GM12864 (cell line): ENCODE results near the gene FAM98B.

Experiments
- DNase-seq: peaks from one replicate; pipeline ENCODE4 v3.0.0-alpha.2; 2011; ENCODE audit warnings: low read depth
- H3K4me3 ChIP-seq: 2 replicates; pipeline ENCODE4 v1.5.1; 2011; ENCODE audit warnings: mild to moderate bottlenecking, low read depth, low read length, control low read depth
- TF ChIP-seq, protein P1 (sequence below): IDR thresholded peaks from 2 replicates; pipeline ENCODE4 v1.5.1; 2011; ENCODE audit warnings: low read depth, mild to moderate bottlenecking, moderate library complexity, low read length, control low read depth, inconsistent platforms; ENCODE audit errors: missing control alignments

The FAM98B gene

GRCh38 chr15:38503496-38503895, 49.6 kb downstream of the FAM98B start:
- TF ChIP-seq, protein P1, sequence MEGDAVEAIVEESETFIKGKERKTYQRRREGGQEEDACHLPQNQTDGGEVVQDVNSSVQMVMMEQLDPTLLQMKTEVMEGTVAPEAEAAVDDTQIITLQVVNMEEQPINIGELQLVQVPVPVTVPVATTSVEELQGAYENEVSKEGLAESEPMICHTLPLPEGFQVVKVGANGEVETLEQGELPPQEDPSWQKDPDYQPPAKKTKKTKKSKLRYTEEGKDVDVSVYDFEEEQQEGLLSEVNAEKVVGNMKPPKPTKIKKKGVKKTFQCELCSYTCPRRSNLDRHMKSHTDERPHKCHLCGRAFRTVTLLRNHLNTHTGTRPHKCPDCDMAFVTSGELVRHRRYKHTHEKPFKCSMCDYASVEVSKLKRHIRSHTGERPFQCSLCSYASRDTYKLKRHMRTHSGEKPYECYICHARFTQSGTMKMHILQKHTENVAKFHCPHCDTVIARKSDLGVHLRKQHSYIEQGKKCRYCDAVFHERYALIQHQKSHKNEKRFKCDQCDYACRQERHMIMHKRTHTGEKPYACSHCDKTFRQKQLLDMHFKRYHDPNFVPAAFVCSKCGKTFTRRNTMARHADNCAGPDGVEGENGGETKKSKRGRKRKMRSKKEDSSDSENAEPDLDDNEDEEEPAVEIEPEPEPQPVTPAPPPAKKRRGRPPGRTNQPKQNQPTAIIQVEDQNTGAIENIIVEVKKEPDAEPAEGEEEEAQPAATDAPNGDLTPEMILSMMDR = no peak
- no peak for DNase-seq

DNA sequence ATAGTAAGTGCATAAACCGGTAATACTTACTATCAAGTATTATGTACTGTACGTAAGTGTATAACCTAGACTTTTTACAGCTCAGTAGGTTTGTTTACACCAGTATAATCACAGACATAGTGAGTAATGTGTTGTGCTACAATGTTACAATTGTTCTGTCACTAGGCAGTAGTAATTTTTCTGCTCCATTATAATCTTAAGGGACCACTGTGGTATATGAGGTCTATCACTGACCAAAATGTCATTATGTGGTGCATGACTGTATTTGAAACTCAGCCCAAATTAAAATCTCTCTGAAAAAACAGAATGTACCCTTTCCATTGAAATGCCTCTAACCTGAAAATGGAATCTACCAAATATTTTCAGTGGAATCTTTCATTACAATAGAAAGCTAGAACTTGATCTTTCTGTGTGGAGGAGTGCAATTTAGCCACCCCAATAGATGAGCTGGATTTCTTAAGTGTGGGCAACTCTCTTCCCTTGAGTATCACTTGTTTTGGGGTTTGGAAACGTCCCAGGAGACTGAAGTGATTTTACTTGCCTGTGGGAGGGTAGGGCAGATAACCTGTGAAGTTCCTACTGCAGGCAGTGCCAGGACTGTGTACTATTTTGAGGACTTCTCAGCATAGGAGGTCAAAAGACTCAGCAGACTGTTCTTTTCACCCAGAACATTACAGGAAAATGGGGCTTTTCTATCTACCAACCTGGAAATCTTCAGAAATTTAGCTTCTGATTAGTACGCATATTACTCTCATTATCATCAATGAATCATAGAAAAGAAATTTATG, 50.9 kb downstream of the FAM98B start:
- no peak overlapping the region for H3K4me3 ChIP-seq
- TF ChIP-seq, protein P1 = no peak
- no peak for DNase-seq

More at GRCh38 chr15:38503496-38503895, 49.6 kb downstream of the FAM98B start:
- no peak overlapping the region for H3K4me3 ChIP-seq

GRCh38 chr15:38506997-38507396, 53.1 kb downstream of the FAM98B start:
- no peak overlapping the region for H3K4me3 ChIP-seq
- TF ChIP-seq, protein P1 = no peak
- no peak for DNase-seq

DNA sequence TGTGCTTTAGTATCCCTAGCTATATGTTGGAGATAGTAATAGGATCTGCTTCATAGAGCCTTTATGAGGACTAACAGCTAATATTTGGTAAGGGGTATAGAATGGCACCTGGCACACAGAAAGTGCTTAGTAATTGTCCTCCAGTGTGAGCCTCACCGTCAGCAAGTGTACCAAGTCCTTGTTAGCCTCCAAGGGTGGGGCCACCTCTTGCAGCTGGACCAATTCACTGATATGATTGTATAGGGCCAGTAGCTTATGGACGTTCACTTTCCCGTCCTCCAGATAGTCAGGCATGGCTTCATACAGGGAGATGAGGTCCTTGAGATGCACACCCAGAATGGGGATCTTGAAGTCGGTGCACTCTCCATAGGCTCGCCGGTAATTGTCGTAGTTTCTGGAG, 53.6 kb downstream of the FAM98B start:
- no peak for DNase-seq
- TF ChIP-seq, protein P1 = no peak
- H3K4me3 ChIP-seq = no peak overlapping the region

- TF ChIP-seq, protein P1 = no peak
- no peak overlapping the region for H3K4me3 ChIP-seq
- DNase-seq = peak; percentile 19
These were observed 54.7 kb downstream of the FAM98B start for GRCh38 chr15:38508647-38509046.

DNA sequence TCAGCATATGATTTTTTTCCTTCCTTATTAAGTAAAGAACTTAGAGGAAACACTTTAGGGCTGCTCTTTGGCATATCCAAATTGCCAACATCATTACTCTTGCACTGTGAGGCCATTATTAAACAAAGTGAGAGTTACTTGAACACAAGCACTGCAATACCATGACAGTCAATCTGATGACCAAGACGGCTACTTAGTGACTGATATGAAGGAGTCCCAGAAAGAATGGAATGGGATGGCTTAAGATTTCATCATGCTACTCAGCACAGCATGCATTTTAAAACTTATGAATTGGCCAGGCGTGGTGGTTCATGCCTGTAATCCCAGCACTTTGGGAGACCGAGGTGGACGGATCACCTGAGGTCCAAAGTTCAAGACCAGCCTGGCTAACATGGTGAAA, 55.2 kb downstream of the FAM98B start:
- no peak for DNase-seq
- H3K4me3 ChIP-seq = no peak overlapping the region
- TF ChIP-seq, protein P1 = no peak

DNA sequence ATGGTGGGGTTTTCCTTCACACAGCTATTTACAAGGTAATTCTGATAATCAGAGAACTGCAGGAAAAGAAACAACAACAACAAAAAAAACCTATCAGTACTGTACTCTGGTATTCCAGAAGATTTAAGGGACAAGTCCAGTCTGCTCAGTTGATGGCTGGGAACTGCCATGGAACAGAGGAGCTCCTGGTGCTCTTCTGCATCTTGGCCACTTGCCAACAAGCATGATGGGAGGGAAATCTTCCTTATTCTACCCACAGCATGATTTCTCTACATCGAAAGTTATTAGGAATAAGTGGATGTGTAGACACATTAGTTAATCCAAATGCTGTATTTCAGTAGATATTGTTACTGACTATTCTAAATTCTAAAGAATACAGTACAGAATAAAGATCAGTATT, 59.0 kb downstream of the FAM98B start:
- DNase-seq = no peak
- TF ChIP-seq, protein P1 = no peak
- H3K4me3 ChIP-seq = no peak overlapping the region
